Activated T-helper 1 cell treated with Interleukin-2 at 50 U/mL for 16 hours (primary cell): Measurements from ENCODE around the gene ZMYND11.

Experiments
- DNase-seq: peaks from one replicate; pipeline ENCODE4 v3.0.0-alpha.2; 2020; ENCODE audit warnings: low read depth

The ZMYND11 gene

DNA sequence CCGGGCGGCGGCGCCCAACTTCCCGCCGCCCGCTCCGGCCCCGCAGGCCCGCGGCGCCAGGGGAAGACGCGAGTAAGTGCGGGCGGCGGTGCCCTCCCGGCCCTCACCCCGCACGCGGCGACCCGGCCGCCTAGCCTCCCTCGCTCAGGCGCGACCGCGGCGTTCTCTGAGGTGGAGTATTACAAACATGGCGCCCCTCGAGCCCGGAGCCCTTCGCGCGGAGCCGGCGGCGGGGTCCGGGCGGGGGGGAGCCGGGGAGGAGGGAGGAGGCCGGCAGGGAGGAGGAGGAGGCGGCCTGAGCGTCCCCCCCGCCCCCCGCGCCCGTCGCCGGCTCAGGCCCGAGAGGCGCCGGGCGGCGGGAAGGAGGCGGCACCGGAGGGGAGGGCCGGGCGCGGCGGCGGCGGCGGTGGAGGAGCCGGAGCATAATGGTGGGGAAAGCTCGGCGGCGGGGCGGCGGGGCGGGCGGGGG, at the start of gene ZMYND11:
ZMYND11 (plus strand) TSS at position 324 of the 469 bp plus-strand sequence. CDS start 44,558 bp downstream, outside the sequence.
- peak; percentile 53 for DNase-seq

DNA sequence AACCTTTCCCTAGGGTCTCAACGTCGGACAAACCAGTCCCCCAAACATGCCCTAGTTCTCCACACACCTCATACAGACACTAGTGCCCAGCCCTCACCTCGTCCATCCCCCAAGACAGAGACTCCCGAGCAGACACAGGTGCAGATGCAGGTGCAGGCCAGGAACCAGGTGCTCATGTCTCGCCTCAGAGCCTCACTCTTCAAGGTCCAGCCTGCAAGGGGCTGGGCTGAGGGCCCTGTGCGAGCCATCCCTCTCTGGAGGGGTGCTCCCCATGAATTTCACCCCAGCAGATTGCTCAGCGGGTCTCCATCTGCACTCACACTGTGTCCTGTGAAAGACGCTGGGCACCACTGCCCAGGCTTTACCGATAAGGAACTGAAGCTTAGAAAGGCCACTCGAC, 49.2 kb upstream of the ZMYND11 start:
- no peak for DNase-seq

DNA sequence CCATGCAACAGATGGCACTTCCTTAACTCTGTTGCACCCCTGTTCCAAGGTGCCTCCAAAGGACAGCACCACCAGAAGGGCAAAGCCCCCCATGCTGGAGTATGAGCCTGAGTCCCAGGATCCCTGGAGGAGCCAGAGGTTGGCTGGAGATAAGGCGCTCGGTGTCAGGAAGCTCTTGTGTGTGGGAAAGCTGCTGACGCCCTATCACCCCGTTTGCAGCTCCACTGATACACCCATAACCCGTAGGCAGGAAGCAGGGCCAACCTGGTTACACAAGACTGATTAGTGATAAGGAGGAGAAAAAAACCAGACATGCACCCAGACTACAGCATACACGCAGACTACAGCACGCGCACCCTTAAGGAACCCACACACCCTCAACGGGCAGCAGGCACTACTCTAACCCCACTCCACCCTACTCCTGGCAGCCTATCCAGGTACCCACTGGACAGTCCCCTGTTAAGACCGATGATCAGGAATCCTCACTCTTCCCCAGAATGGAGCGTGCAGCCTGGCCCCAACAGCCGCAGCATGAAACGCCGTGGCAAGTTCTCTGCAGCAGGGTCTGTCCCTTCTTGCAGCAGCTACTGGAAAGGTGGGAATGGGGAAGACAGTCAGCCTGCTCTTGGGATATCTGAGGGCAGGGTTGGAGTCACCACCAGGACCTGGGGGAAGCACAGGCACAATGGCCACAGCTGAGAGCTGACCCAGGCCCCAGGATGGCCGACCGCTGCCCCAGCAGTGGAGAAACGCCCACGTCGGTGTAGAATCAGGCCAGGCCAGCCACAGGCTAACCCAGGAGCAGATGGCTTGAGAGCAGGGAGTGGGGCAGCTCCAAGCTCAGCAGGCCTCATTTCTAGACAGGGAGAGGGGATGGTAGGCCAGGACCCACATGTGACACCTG, 47.8 kb upstream of the ZMYND11 start:
- no peak for DNase-seq

DNA sequence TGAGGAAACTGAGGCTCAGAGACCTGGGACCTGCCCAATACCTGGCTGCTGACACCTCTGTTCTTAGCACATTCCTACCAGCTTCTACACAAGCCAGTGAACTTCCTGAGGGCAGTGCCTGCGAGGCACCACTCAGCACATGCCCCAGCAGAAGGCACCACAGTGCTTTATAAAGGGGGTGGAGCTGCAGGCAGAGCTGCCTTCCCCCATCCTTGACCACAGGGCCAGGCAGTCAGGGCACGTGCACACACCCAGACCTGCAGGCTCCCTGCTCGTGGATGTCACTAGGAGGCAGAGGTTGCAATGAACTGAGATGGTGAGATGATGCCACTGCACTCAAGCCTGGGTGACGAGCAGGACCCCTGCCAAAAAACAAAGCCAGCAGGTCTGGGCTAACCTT, 47.0 kb upstream of the ZMYND11 start:
- DNase-seq, result no peak

DNA sequence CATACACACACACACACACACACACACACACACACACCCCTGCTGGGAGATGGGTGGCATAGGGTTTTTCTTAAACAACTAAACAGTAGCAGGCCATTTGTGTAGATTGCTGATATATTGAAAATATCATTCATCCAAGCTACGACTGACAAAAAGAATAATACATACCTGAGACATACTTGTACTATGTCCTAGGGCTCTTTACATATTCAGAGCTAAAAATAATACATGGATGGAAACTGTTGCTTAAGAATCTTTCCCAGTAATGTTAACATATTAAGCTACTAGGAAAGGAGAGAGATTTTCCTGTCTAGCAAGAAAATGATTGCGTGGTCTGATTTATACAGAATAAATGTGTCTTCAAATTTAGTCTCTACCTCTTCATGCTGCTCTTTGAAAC, 46.0 kb upstream of the ZMYND11 start:
- no peak for DNase-seq

DNA sequence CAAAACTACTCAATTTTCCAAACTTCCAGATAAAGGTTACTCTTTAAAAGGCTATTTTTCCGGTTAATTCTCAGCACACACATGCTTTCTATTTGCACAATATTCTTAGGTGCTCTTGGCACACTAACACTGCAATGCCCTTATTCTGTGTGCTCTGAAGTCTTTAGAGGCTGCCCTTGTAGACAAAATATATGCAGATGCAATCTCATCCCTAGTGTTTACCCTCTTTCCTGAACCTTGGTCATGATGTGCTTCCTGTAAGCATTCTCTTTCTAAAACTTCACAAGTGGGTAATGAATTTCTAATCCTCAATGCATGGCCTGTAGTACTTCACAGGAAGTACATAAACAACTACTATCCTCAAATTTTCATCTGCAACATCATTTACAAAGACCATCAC, 45.1 kb upstream of the ZMYND11 start:
- no peak for DNase-seq

DNA sequence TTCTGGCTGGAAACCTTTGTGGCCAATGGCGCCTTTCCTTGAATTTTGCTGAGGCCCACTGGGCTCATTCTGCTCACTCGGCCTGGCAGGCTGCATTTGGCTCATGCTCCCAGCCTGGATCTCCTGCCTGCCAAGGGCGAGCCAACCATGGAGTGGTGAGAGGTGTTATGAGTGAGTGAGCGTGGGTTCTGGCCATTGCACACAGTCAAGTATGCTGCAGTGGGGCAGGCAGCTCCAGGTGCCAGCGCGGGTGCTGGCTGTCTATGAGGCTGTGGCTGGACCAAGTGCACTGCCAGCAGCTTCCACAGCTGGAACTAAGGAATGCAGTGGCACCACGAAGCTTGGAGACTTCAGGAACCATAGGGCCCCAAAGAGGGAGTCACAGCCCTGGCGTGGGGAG, 43.9 kb upstream of the ZMYND11 start:
- no peak for DNase-seq

DNA sequence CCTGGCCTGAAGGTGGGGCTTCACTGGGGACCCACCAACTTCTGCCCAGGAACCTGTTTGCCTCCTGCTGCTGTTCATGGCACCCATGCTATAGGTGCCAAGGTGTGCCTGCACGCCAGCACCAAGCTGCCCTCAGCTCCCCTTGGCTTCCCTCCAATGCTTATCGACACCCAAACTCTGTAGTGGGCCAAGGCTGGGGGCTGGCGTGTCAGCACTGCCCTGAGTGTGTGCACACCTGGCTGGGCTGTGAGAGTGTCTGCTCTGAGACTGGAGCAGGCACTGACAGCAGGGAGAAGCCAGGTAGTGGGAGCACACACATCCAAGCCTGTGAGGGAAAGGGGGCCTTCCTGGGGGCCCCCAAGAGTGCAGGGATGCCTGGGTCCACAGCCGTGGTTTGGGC, 43.1 kb upstream of the ZMYND11 start:
- DNase-seq, result no peak

DNA sequence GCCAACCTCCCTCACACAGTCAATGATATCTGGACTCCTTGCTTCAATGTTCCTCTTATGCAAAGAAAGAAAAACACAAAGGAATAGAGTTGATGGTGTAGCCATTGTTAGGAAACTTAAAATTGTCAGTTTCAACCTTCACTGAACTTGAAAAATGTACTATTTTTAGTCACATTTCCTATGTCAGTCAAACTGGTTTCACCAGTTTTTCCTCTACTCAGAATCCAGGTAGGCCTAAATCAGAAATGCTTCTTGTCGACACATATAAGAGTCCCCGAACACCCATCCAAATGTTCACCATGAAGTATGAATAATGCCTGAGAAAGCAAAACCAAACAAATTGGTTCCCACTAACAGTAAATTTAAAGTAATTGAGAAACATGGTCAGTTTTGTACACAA, 42.4 kb upstream of the ZMYND11 start:
- no peak for DNase-seq

DNA sequence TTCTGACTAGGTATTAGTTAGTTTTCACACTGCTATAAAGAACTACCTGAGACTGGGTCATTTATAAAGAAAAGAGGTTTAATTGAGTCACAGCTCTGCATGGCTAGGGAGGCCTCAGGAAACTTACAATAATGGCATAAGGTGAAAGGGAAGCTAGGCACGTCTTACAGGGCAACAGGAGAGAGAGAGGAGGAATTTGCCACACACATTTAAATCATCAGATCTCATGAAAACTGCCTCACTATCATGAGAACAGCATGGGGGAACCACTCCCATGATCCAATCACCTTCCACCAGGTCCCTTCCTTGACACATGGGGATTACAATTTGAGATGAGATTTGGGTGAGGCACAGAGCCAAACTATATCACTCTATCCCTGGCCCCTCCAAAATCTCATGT, 40.6 kb upstream of the ZMYND11 start:
- no peak for DNase-seq

DNA sequence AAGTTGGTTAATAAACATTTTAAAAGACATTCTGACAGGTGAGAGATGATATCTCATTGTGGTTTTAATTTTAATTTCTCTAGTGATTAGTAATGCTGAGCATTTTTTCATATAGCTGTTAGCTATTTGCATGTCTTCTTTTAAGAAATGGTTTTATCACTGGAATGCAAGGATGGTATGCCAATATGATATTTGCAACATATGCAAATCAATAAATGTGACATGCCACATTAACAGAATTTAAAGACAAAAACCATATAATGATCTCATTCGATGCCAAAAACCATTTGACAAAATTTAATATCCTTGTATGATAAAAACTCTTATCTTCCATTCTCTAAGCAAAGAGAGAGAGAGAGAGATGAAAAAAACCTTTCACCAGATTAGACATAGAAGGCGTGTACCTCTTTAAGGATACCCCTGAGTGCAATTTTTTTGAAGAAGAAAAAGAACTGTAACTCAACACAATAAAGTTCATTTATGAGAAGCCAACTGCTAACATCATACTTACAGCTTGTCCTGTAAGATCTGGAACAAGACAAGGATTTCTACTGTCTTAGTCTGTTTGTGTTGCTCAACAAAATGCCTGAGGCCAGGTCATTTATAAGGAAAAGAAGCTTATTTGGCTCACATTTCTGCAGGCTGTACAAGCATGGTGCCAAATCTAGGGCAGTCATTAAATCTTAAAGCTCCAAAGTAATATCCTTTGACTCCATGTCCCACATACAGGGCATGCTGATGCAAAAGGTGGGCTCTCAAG, 39.7 kb upstream of the ZMYND11 start:
- no peak for DNase-seq

DNA sequence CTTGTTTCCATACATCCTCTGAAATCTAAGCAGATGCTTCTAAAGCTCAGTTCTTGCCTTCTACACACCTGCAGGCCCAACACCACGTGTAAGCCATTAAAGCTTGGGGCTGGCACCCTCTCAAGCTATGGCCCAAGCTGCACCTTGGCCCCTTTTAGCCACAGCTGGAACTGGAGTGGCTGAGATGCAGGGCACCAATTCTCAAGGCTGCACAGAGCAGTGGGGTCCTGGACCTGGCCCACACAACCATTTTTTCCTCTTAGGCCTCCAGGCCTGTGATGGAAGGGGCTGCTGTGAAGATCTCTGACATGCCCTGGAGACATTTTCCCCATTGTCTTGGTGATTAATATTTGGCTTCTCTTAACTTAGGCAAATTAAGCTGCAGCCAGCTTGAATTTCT, 38.8 kb upstream of the ZMYND11 start:
- no peak for DNase-seq

DNA sequence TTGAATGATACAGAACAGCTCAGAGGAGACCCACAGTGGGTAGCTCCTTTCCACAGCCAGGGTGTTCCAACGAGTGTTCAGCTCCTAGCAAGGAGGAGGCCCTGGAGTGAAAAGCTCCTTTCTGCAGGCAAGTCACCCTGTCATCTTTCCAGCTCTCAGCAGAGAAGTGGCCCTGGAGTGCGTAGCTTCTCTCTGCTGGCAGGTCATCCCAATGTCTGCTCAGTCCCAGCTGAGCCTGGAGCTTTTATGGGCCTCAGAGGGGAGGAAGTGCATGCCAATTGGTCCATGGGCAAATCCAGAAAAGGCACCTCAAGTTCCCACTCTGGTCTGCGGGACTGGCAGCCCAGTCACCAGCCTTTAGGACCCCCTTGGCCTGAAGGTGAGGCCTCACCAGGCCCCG, 30.8 kb upstream of the ZMYND11 start:
- DNase-seq, result no peak

DNA sequence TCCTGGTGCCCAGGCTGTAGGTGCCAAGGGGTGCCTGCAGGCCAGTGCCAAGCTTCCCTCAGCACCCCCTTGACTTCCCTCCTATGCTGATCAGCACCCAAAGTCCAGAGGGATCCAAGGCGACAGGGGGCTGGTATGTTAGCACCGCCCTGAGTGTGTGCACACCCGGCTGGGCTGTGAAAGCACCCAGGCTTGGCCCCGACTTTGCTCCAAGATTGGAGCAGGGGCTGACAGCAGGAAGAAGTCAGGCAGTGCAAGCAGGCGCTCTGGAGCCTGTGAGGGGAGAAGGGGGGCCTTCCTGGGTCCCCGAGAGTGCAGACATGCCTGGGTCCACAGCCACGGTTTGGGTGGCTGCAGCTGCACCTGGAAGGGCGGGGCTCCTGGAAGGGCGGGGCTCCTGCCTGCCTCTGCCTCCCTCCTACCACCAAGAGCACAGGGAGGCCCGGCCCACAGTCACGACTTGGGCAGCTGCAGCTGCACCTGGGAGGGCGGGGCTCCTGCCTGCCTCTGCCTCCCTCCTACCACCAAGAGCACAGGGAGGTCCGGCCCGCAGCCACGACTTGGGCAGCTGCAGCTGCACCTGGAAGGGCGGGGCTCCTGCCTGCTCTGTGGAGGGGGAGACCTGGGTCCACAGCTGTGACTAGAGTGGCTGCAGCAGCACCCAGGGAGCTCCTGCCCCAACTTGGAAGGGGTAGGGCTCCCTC, 30.2 kb upstream of the ZMYND11 start:
- no peak for DNase-seq

DNA sequence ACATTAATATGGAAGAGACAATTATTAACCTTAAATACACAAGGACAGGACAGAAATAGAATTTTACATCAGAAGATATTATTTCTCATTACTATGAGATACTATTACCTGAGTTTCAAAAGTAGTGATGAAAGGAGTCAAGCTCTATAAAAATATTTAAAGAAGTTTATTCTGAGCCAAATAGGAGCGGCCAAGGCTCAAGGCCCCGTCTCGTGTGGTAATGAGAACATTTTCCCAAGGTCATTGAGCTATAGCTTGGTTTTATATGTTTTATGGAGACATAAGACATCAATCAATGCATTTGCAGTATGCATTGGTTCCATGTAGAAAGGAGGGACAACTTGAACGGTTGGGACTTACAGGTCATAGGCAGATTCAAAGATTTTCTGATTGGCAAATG, 29.4 kb upstream of the ZMYND11 start:
- DNase-seq, result no peak

DNA sequence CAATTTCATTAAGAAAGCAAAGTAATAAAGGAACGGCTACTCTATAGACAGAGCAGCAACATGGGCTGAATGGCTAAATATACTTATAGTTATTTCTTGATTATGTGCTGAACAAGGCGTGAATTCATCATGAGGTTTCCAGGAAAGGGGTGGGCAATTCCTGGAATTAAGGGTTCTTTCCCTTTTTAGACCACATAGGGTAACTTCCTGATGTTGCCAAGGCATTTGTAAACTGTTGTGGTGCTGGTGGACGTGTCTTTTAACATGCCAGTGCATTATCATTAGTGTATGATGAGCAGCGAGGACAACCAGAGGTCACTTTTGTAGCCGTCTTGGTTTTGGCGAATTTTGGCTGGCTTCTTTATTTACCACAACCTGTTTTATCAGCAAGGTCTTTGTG, 28.5 kb upstream of the ZMYND11 start:
- no peak for DNase-seq

DNA sequence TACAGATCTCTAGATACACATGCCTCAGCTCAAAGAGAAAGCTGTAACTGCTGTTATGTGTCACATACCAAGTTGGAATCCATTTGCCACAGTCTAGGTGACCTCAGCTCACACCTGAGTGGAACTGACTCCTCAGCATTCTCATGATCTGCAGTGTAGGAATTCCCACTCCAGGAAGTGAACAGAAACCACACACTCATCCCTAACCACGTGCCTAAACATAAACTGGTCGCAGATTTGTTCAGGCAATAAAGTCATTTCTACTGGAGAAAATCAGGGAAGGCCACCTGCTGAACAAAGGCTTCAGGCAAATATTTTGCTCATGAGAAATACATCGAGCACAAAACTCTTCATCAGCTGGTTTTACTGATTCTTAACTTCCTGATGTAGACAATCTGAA, 23.0 kb upstream of the ZMYND11 start:
- DNase-seq, result no peak

DNA sequence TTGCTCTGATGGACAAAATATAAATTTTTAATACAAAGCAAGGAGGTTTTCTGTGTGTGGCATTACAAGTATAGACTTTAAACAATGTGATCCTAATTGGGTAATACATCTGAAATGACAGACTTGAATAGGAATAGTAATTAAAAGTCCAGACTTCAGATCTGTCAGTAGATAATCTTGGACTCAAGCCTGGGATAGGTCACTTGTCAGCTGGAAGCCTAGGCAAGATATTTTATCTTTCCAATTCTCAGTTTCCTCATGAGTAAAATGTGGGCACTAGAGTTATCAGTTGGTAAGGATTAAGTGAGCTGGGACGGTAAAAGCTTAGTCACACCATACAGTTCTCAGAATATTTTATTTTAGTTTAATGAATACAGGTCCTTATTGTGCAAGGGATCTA, 10.4 kb upstream of the ZMYND11 start:
- DNase-seq, result no peak

DNA sequence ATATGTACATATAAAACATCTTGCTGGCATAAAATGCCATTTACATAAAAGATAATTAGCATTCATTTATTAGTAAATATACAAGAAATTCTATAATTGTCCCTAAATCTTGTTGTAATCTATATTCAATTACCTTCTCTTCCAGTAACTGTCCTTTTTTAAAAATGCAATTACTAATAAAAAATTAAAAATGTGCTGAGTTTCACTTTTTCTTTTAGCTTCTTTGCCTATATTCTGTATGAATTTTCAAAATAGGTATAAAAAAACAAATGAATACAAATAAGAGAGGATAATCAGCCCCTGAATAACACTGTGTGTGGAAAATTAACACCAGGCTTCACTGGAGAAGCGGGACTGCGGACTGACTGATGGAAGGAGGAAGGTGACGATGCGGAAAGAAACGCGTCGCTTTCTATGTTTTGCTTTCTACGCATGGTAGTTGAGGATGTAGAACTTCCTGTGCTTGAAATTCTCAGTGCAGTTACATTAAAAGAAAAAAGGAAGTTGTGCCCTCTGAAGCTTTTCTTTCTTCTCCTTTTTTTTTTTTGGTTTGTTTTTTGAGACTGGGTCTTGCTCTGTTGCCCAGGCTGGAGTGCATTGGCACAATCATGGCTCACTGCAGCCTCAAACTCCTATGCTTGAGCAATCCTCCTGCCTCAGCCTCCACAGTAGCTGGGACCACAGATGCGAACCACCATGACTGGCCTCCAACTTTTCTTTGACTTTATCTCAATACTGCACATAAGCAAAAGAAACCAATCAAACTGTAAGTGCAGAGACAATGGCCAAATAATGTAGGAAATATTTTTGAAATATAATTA, 7.4 kb upstream of the ZMYND11 start:
- DNase-seq, result no peak

DNA sequence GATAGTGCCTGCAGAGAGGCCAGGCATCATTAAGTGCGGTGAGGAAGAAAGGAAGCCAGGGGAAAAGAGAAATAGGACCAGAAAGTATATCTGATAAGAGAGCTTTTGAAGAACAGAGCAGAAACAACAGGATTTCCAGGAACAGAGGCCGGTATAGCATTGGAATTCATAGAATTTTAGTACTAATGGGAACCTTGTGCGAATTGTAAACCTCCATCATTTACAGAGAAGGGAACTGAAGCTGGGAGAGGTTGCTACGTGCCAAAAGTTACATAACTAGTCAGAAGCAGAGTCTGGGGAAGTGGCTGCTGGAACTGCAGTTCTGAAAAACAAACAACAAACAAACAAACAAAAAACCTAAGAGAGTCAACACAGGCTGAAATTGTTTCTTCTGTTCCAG, 5.4 kb upstream of the ZMYND11 start:
- no peak for DNase-seq

DNA sequence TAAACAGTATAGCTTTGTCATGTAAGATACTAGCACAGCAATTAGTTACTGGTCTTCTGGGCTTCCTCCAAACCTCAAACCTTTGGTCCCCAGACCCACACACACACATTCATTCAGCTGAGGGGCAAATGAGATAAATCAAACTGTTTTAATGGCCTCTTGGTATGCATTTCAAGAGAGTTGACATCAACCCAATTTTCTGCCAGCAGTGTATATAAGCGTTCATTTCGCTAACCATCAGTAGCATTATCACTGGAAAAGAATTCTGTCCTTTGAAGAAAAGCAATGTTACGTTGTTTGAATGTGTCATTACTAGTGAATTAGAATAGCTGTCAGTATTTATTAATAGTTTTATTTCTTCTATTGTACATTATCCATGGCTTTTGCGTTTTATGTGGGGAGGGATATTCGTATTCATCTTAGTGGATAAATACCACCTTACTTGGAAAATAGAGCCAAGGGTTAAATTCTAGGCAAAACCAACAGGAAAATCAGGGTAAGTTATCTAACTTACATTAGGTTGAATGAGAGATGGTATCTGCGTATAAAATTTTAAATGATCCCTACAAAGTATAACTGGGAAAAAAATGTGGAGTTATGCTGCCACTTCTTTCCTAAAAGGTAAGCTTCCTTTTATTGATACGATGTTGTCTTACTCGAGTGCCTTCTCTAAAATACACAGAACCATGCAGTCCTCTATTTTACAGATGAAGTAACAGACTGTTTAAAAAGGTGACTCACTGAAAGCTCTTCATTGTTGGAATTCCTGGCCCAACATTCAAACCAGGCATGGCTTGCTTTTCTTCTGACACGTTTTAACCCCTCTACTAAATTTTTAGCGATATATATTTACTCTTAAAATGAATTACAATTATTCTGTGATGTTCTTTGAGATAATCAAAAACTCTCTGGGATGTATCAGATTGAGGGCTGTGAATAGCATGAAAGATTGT, 2.0 kb upstream of the ZMYND11 start:
- DNase-seq, result no peak
